Hepatocyte (in vitro differentiated cells): ENCODE results near the gene CROT. TPM values are rescaled to one million over a fixed set of nuclear protein-coding genes. Genes with fewer than 3 reads are reported as not detected.

Source experiments
- DNase-seq: peaks from one replicate; pipeline ENCODE4 v3.0.0-alpha.2; 2016; ENCODE audit warnings: low spot score
- H2AFZ ChIP-seq: fragments of 200-600 bp; sonication (generic); 2 replicates; pipeline ENCODE4 v1.6.0; 2016; ENCODE audit warnings: antibody characterized with exemption, mild to moderate bottlenecking
- H3K27ac ChIP-seq: fragments of 200-600 bp; sonication (generic); 2 replicates; pipeline ENCODE4 v1.5.1; 2016; ENCODE audit warnings: mild to moderate bottlenecking
- H3K27me3 ChIP-seq: fragments of 200-600 bp; sonication (generic); 2 replicates; pipeline ENCODE4 v1.6.1; 2016
- H3K36me3 ChIP-seq: fragments of 200-600 bp; sonication (generic); replicated peaks from 2 replicates; pipeline ENCODE4 v1.5.1; 2016; ENCODE audit warnings: low read depth; ENCODE audit not compliant: insufficient read depth
- H3K4me1 ChIP-seq: fragments of 200-600 bp; sonication (generic); 2 replicates; pipeline ENCODE4 v1.5.1; 2016; ENCODE audit warnings: mild to moderate bottlenecking, moderate library complexity; ENCODE audit not compliant: insufficient read depth
- H3K4me2 ChIP-seq: fragments of 200-600 bp; sonication (generic); 2 replicates; pipeline ENCODE4 v1.6.0; 2016
- H3K4me3 ChIP-seq: fragments of 200-600 bp; sonication (generic); 2 replicates; pipeline ENCODE4 v1.5.1; 2016; ENCODE audit warnings: mild to moderate bottlenecking
- H3K79me2 ChIP-seq: fragments of 200-600 bp; sonication (generic); 2 replicates; pipeline ENCODE4 v1.6.0; 2017; ENCODE audit warnings: mild to moderate bottlenecking
- H3K9me2 ChIP-seq: fragments of 200-600 bp; sonication (generic); replicated peaks from 2 replicates; pipeline ENCODE4 v1.6.0; 2017; ENCODE audit warnings: mild to moderate bottlenecking; ENCODE audit not compliant: insufficient read depth
- H3K9me3 ChIP-seq: fragments of 200-600 bp; sonication (generic); 2 replicates; pipeline ENCODE4 v1.5.1; 2016; ENCODE audit warnings: low read depth, mild to moderate bottlenecking
- H4K20me1 ChIP-seq: fragments of 200-600 bp; sonication (generic); 2 replicates; pipeline ENCODE4 v1.6.0; 2016; ENCODE audit warnings: mild to moderate bottlenecking; ENCODE audit not compliant: insufficient read depth, poor library complexity, severe bottlenecking
- CTCF ChIP-seq: fragments of 200-600 bp; sonication (generic); IDR thresholded peaks from 2 replicates; pipeline ENCODE4 v1.5.1; 2016; ENCODE audit warnings: antibody characterized with exemption, mild to moderate bottlenecking; ENCODE audit not compliant: poor library complexity
- EZH2 ChIP-seq: fragments of 200-600 bp; sonication (generic); IDR thresholded peaks from 2 replicates; pipeline ENCODE4 v1.6.1; 2016; ENCODE audit warnings: antibody characterized with exemption, mild to moderate bottlenecking, borderline replicate concordance
- EZH2phosphoT487 ChIP-seq: fragments of 200-600 bp; sonication (generic); IDR thresholded peaks from one replicate; pipeline ENCODE4 v1.6.1; 2018; ENCODE audit warnings: antibody characterized with exemption, mild to moderate bottlenecking, low read depth, moderate library complexity; ENCODE audit not compliant: unreplicated experiment, severe bottlenecking
- WGBS: methylation state at CpG from one replicate; pipeline ENCODE4 v1.1.6; 2016; ENCODE audit warnings: low lambda C conversion rate; ENCODE audit errors: missing lambda C conversion rate; 5-methylcytosine and 5-hydroxymethylcytosine counted together
- polyA plus RNA-seq: library from polyadenylated mRNA; unstranded; fragments of >200 nt; fragmentation: Nextera tagmentation; extraction: Ambion mirVana; gene quantifications from 2 replicates; pipeline ENCODE4 v1.2.1, GENCODE V29; 2016
- total RNA-seq: library from RNA; depleted of rRNA; stranded (reverse); fragments of >200 nt; gene quantifications from 2 replicates; pipeline ENCODE4 v1.2.3, GENCODE V29; 2014

CROT gene
- total and polyA plus RNA-seq, 2 experiments from 2014 or later, result 25.7 to 57.4 TPM

DNA sequence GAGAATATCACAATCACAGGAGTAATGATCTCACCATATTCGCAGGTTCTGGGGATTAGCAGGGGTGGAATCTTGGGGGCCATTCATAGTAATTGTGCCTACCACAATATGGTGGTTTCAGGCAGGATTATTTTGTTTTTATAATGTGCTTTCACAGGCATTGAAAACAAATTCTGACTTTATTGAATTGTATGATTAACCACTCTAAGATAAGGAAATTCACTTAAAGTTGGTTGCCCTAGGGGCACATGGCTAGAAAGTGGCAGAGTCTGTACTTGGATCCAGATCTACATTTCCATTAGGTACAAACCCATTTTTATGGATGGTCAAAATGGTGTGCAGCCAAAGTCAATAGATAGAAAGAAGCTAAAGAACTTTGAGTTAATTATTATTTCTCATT is 1.7 kb downstream of the CROT start:
- Histone ChIP-seq H3K4me1 (peaks cover 17% of the 10 kb centered on the region), H3K27me3 (no peaks in the 10 kb centered on the region), H3K4me3 (no peak overlapping the region), H3K27ac (no peak overlapping the region), H3K79me2 (peaks cover 47% of the 10 kb centered on the region), H2AFZ (no peak overlapping the region), H4K20me1 (no peaks in the 10 kb centered on the region), H3K9me2 (no peaks in the 10 kb centered on the region), H3K9me3 (no peaks in the 10 kb centered on the region), H3K36me3 (no peaks in the 10 kb centered on the region), H3K4me2 (peak overlapping the region; percentile 83)
- no peak for DNase-seq
- no peak for TF ChIP-seq EZH2
- TF ChIP-seq EZH2phosphoT487, result no peak
- TF ChIP-seq CTCF, result no peak
- WGBS, result 100% methylated on average over 1 of the region's 1 CpG

DNA sequence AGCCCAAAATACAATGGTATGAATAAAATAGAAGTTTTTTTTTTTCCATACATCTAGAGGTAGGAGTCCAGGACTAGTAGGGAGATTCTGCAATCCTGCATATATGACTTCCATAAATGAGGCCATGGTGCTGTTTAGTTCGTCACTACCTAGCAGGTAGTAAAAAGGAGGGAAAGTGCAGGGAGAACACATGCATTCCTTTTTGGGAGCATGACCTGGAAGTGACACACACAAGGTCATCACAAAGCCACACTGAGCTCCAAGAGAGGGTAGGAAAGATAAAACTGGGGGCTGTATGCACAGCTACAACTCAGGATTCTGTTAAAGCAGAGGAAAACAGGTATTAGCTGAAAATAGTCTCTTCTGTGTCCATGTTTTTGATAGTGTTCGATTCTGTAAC is 2.2 kb downstream of the CROT start:
- Histone ChIP-seq H4K20me1 (no peaks in the 10 kb centered on the region), H3K36me3 (no peaks in the 10 kb centered on the region), H3K79me2 (peaks cover 42% of the 10 kb centered on the region), H3K4me1 (peaks cover 15% of the 10 kb centered on the region), H3K4me3 (no peak overlapping the region), H3K27ac (no peak overlapping the region), H3K9me2 (no peaks in the 10 kb centered on the region), H2AFZ (no peak overlapping the region), H3K4me2 (peak overlapping the region; percentile 83), H3K27me3 (no peaks in the 10 kb centered on the region), H3K9me3 (no peaks in the 10 kb centered on the region)
- TF ChIP-seq EZH2phosphoT487, result no peak
- no peak for TF ChIP-seq EZH2
- TF ChIP-seq CTCF, result no peak
- WGBS, result 93% methylated on average over 2 of the region's 2 CpGs
- no peak for DNase-seq

DNA sequence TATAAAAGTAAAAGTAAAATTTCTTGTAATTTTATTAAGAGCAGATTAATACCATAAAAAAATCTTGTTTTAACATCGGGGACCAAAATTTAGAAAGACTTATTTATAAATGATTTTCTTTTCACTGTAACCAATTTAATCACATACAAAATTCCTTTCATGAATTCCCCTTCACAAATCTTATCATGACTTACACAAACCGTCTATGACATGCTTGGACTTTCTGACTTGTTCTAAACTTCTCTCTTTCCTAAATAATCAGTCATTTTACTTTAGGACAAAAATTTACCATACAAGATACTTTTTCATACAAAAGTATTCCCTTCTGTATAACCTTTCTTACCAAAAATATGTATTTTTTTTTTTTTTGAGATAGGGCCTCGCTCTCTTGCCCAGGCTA is 9.3 kb downstream of the CROT start:
- Histone ChIP-seq H3K4me2 (no peak overlapping the region), H2AFZ (no peak overlapping the region), H3K4me3 (no peak overlapping the region), H3K27ac (no peak overlapping the region), H3K9me3 (peaks cover 10% of the 10 kb centered on the region), H4K20me1 (no peaks in the 10 kb centered on the region), H3K9me2 (no peaks in the 10 kb centered on the region), H3K79me2 (peaks cover 4% of the 10 kb centered on the region), H3K36me3 (no peaks in the 10 kb centered on the region), H3K27me3 (no peaks in the 10 kb centered on the region), H3K4me1 (no peaks in the 10 kb centered on the region)
- 80% methylated on average over 3 of the region's 3 CpGs for WGBS
- TF ChIP-seq CTCF (no peak), EZH2 (no peak)
- DNase-seq, result no peak

DNA sequence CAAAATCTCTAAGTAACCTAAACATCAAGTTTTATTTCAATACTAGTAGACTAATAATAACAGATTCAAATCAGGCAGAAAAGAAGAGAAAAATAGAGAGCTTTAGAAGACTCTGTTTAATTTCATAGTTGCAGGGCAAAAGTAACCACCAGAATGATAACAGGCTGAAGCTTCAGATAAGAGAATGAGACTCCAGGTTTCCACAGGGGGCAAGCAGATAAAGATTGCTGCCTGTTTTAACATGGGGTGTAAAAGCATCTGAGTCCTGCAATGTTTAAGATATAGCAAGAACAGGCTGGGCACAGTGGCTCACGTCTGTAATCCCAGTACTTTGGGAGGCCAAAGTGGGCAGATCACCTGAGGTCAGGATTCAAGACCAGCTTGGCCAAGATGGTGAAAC is 11.0 kb downstream of the CROT start:
- Histone ChIP-seq H3K4me2 (no peak overlapping the region), H3K9me2 (no peaks in the 10 kb centered on the region), H3K4me3 (no peak overlapping the region), H3K27me3 (no peaks in the 10 kb centered on the region), H2AFZ (no peak overlapping the region), H3K79me2 (peaks cover 4% of the 10 kb centered on the region), H3K9me3 (peaks cover 10% of the 10 kb centered on the region), H3K36me3 (no peaks in the 10 kb centered on the region), H4K20me1 (no peaks in the 10 kb centered on the region), H3K4me1 (no peaks in the 10 kb centered on the region), H3K27ac (no peak overlapping the region)
- TF ChIP-seq CTCF (no peak), EZH2 (no peak), EZH2phosphoT487 (no peak)
- 90% methylated on average over 1 of the region's 1 CpG for WGBS
- DNase-seq, result no peak
